Vagina (tissue), 2 donors: ENCODE measurements around the gene CDK1. TPM values are rescaled to one million over a fixed set of nuclear protein-coding genes. Genes with fewer than 3 reads are reported as not detected.

Source experiments
- DNase-seq, 2 donors: peaks; one replicate each; pipeline ENCODE4 v3.0.0-alpha.2; 2017; ENCODE audit errors: extremely low spot score in 2 of 2
- H3K27ac ChIP-seq: fragments of 200-600 bp; sonication (generic); one replicate; pipeline ENCODE4 v1.5.1; 2019
- H3K27me3 ChIP-seq: fragments of 200-600 bp; sonication (generic); one replicate; pipeline ENCODE4 v1.5.1; 2019
- H3K36me3 ChIP-seq, 2 donors: fragments of 200-600 bp; sonication (generic); one replicate each; pipeline ENCODE4 v1.5.1; 2017 to 2019
- H3K4me1 ChIP-seq: fragments of 200-600 bp; sonication (generic); one replicate; pipeline ENCODE4 v1.5.1; 2019
- H3K4me3 ChIP-seq, 2 donors: fragments of 200-600 bp; sonication (generic); 1 replicate in 1 of 2; 2 replicates in 1 of 2; pipeline ENCODE4 v1.5.1; 2016 to 2019
- H3K9me3 ChIP-seq: fragments of 200-600 bp; sonication (generic); one replicate; pipeline ENCODE4 v1.5.1; 2019
- POLR2A ChIP-seq, 2 donors: fragments of 450-650 bp; IDR thresholded peaks; one replicate each; pipeline ENCODE4 v1.6.1; 2017; ENCODE audit warnings: antibody characterized with exemption in 2 of 2, mild to moderate bottlenecking in 2 of 2, moderate library complexity in 2 of 2
- POLR2AphosphoS5 ChIP-seq, 2 donors: sonication (generic); formaldehyde crosslinking; IDR thresholded peaks; one replicate each; pipeline ENCODE4 v1.9.0; 2017; ENCODE audit warnings: antibody characterized with exemption in 2 of 2, mild to moderate bottlenecking in 2 of 2, low read depth in 1 of 2; ENCODE audit not compliant: insufficient read depth in 1 of 2
- intact Hi-C: fragments of 100-400 bp; cut with DNase I; formaldehyde crosslinking; loops from one replicate; pipeline ENCODE4 v1.15.1; 2023
- total RNA-seq: library from RNA; depleted of rRNA; stranded (reverse); fragments of >200 nt; gene quantifications from one replicate; pipeline ENCODE4 v1.2.3, GENCODE V29; 2016
- TF ChIP-seq, protein P1 (sequence below), 3 experiments: fragments of 450-650 bp in 2 of 3; fragments of 200-600 bp in 1 of 3; sonication (generic) in 1 of 3; IDR thresholded peaks; one replicate each; pipeline ENCODE4 v1.5.1; 2017 to 2019; ENCODE audit warnings: antibody characterized with exemption in 3 of 3, mild to moderate bottlenecking in 2 of 3, moderate library complexity in 2 of 3

Gene CDK1
- total RNA-seq, 1 donor from 2014 or later = 10.8 TPM

DNA sequence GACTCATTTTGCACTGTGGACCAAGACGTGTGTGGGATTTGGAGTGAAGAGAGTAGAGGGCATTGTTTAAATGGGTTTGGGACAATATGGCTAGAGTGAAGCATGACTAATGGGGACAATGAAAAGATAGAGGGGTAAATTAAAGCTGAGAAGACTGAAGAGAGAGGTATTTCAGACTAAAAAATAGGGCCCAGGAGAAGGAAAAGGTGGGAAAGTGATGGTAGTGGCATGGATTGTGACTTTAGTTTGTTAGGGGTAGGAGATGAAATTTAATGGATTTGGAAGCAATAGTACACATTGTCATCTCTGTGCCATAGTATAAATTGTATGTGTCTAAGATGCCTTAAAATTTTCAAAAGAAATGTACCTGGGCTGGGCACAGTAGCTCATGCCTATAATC, 18.2 kb downstream of the CDK1 start:
- Histone ChIP-seq H3K9me3 (no peaks in the 10 kb centered on the region), H3K4me3 (no peak overlapping the region), H3K27me3 (no peaks in the 10 kb centered on the region), H3K27ac (no peak overlapping the region), H3K4me1 (peaks cover 9% of the 10 kb centered on the region), H3K36me3 (no peaks in the 10 kb centered on the region)
- TF ChIP-seq, protein P1, sequence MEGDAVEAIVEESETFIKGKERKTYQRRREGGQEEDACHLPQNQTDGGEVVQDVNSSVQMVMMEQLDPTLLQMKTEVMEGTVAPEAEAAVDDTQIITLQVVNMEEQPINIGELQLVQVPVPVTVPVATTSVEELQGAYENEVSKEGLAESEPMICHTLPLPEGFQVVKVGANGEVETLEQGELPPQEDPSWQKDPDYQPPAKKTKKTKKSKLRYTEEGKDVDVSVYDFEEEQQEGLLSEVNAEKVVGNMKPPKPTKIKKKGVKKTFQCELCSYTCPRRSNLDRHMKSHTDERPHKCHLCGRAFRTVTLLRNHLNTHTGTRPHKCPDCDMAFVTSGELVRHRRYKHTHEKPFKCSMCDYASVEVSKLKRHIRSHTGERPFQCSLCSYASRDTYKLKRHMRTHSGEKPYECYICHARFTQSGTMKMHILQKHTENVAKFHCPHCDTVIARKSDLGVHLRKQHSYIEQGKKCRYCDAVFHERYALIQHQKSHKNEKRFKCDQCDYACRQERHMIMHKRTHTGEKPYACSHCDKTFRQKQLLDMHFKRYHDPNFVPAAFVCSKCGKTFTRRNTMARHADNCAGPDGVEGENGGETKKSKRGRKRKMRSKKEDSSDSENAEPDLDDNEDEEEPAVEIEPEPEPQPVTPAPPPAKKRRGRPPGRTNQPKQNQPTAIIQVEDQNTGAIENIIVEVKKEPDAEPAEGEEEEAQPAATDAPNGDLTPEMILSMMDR (IDR thresholded peaks at IDR 0.05) = no peak
- no peak for TF ChIP-seq POLR2AphosphoS5 (IDR thresholded peaks at IDR 0.05; ENCODE audit: insufficient read depth in 1 of 2, low read depth in 1 of 2)
- intact Hi-C loops = no loop called here
- DNase-seq = no peak

DNA sequence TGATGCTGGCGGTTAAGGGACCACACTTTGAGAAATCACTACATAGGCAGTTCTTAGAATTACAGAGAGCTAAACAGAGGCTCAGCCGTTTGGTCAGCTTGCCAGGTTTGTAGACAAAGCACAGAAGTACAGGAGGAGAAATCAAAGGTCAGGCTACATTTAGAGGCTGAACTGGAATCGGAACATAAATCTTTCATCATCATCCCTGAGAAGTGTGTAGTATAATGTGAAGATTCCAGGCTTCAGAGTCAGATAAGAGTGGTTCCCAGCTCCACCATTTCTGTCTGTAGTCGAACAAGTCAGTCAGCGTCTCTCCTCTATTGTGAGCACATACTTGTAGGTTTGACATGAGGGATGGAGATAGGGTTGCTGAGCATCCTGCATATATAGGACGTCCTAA, 18.9 kb downstream of the CDK1 start:
- no peaks in the 10 kb centered on the region for H3K36me3 ChIP-seq
- no peaks in the 10 kb centered on the region for H3K27me3 ChIP-seq
- H3K9me3 ChIP-seq = no peaks in the 10 kb centered on the region
- peaks cover 16% of the 10 kb centered on the region for H3K4me1 ChIP-seq
- H3K4me3 ChIP-seq = no peak overlapping the region
- no peak for DNase-seq
- no peak overlapping the region for H3K27ac ChIP-seq
- intact Hi-C loops = no loop called here
- no peak for TF ChIP-seq POLR2A (IDR thresholded peaks at IDR 0.05)
- TF ChIP-seq, protein P1 (IDR thresholded peaks at IDR 0.05) = no peak
- no peak for TF ChIP-seq POLR2AphosphoS5 (IDR thresholded peaks at IDR 0.05; ENCODE audit: insufficient read depth in 1 of 2, low read depth in 1 of 2)

DNA sequence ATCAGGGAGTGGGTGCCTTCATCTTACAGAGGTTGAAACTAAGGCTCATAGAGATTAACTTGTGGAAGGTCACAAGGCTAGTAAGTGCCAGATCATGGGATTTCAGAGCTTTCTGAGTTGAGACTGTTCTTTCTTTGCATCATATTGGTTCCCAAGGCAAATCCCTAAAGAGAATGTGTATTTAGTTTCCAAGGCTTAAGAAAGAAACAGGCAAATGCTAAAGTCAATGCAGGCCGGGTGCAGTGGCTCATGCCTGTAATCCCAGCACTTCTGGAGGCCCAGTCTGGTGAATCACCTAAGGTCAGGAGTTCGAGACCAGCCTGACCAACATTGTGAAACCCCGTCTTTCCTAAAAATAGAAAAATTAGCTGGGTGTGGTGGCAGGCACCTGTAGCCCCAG, 19.8 kb downstream of the CDK1 start:
- H3K4me3 ChIP-seq = no peak overlapping the region
- TF ChIP-seq, protein P1 (IDR thresholded peaks at IDR 0.05) = no peak
- TF ChIP-seq POLR2AphosphoS5 (IDR thresholded peaks at IDR 0.05; ENCODE audit: insufficient read depth in 1 of 2, low read depth in 1 of 2) (no peak), POLR2A (IDR thresholded peaks at IDR 0.05) (no peak)
- intact Hi-C loops = no loop called here

DNA sequence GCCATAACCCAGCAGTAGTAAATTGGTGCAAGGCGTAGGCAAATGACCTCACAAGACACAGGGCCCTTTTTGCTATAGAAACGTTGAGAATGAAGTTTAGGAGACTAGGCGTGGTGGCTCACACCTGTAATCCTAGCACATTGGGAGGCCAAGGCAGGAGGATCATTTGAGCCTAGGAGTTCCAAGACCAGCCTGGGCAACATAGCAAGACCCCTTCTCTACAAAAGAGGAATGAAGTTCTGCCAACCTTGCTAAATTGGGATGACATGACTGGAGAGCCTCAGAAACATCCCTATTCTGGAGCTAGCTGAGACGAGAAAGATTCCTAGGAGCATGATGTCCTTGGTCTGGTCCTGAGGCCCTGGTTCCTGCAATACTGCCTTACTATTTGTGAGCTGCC, 20.6 kb downstream of the CDK1 start:
- Histone ChIP-seq H3K9me3 (no peaks in the 10 kb centered on the region), H3K4me3 (no peak overlapping the region), H3K36me3 (no peaks in the 10 kb centered on the region), H3K27ac (no peak overlapping the region), H3K4me1 (peaks cover 17% of the 10 kb centered on the region), H3K27me3 (no peaks in the 10 kb centered on the region)
- no peak for DNase-seq
- TF ChIP-seq POLR2AphosphoS5 (IDR thresholded peaks at IDR 0.05; ENCODE audit: insufficient read depth in 1 of 2, low read depth in 1 of 2) (no peak), POLR2A (IDR thresholded peaks at IDR 0.05) (no peak)
- TF ChIP-seq, protein P1 (IDR thresholded peaks at IDR 0.05) = no peak
- intact Hi-C loops = no loop called here

More for the DNA sequence above, 19.8 kb downstream of the CDK1 start:
- Histone ChIP-seq H3K36me3 (no peaks in the 10 kb centered on the region), H3K4me1 (peaks cover 17% of the 10 kb centered on the region), H3K27ac (no peak overlapping the region), H3K9me3 (no peaks in the 10 kb centered on the region), H3K27me3 (no peaks in the 10 kb centered on the region)
- no peak for DNase-seq

DNA sequence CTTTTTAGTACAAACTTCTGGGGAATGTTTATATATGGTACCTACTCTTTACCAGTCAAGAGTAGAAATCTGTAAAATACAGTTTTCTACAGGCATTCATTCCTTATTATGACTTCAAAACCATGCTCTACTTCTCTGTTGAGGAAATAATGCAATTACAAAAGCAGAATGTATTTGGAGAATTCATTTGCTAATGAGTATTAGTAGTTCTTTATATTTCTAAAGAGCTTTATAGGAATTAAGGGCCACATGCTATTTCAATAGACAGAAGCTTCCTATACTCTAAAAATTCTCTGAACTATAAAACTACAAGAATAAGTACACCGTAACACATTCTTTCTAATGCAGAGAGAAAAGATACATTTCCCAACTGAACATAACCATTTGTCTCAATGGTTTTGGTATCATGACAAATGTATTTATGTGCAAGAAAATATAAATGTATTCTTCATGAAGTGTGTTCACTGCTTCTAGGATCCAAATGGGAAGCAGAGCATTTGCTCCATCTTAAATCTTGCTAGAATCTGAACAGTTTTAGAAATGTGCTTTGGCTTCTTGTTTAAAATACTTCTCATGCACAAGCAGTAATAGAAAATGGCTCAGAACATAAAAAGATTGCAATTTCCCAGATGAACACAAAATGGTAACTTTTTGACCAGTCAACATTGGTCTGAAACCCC, 21.8 kb downstream of the CDK1 start:
- TF ChIP-seq POLR2A (IDR thresholded peaks at IDR 0.05) (no peak), POLR2AphosphoS5 (IDR thresholded peaks at IDR 0.05; ENCODE audit: insufficient read depth in 1 of 2, low read depth in 1 of 2) (no peak)
- TF ChIP-seq, protein P1 (IDR thresholded peaks at IDR 0.05) = no peak
- Histone ChIP-seq H3K4me1 (peaks cover 17% of the 10 kb centered on the region), H3K4me3 (no peak overlapping the region), H3K9me3 (no peaks in the 10 kb centered on the region), H3K27me3 (no peaks in the 10 kb centered on the region), H3K27ac (no peak overlapping the region), H3K36me3 (no peaks in the 10 kb centered on the region)
- intact Hi-C loops = no loop called here
- DNase-seq = no peak
